ENCODE results near the gene TMEM204.
A peak's percentile ranks its signal among the peaks of the same experiment; 100 is the strongest.
"Not testable (repeated sequence)": the region's sequence is repeated elsewhere in the genome, so short reads cannot be mapped to it uniquely, and the experiment has no call there.

Gene TMEM204

GRCh38 chr16:1567988-1568387 lies 34.5 kb downstream of the TMEM204 start:
- H3K27me3 Mint-ChIP-seq: no peaks in the 10 kb centered on the region
- H3K4me1 Mint-ChIP-seq: no peaks in the 10 kb centered on the region
- no peak overlapping the region for H3K4me3 Mint-ChIP-seq
- no peak overlapping the region for H3K27ac Mint-ChIP-seq
- no peaks in the 10 kb centered on the region for H3K9me3 Mint-ChIP-seq
- no peak for DNase-seq
- ATAC-seq: no peak

- H3K9me3 Mint-ChIP-seq: peaks cover 5 to 7% of the 10 kb centered on the region in 2 donors
- H3K27ac Mint-ChIP-seq: no peak overlapping the region
These were observed 37.7 kb downstream of the TMEM204 start for GRCh38 chr16:1571012-1571671.

GRCh38 chr16:1572673-1573072 lies 39.2 kb downstream of the TMEM204 start:
- no peak for ATAC-seq
- Mint-ChIP-seq H3K27ac (no peak overlapping the region), H3K9me3 (peaks cover 5 to 7% of the 10 kb centered on the region in 2 donors), H3K27me3 (no peaks in the 10 kb centered on the region), H3K4me1 (no peaks in the 10 kb centered on the region), H3K4me3 (no peak overlapping the region)
- no peak for DNase-seq

More at GRCh38 chr16:1571012-1571671, 37.7 kb downstream of the TMEM204 start:
- Mint-ChIP-seq H3K4me1 (no peaks in the 10 kb centered on the region), H3K4me3 (no peak overlapping the region), H3K27me3 (no peaks in the 10 kb centered on the region)
- DNase-seq (no peak), ATAC-seq (no peak)

- Mint-ChIP-seq H3K4me3 (no peak overlapping the region), H3K27ac (no peak overlapping the region), H3K27me3 (no peaks in the 10 kb centered on the region), H3K4me1 (no peaks in the 10 kb centered on the region), H3K9me3 (peaks cover 5 to 7% of the 10 kb centered on the region in 2 donors)
- DNase-seq (no peak), ATAC-seq (no peak)
These were observed 39.8 kb downstream of the TMEM204 start for GRCh38 chr16:1573301-1573700.

- peaks cover 5 to 7% of the 10 kb centered on the region in 2 donors for H3K9me3 Mint-ChIP-seq
- no peak for ATAC-seq
- peak overlapping the region in 1 of 2 donors; percentile 54 for H3K4me3 Mint-ChIP-seq
These were observed 42.1 kb downstream of the TMEM204 start for GRCh38 chr16:1575578-1575977.

GRCh38 chr16:1579214-1579613 lies 45.7 kb downstream of the TMEM204 start:
- Mint-ChIP-seq H3K9me3 (peaks cover 5 to 7% of the 10 kb centered on the region in 2 donors), H3K4me1 (no peaks in the 10 kb centered on the region), H3K27ac (no peak overlapping the region), H3K27me3 (no peaks in the 10 kb centered on the region), H3K4me3 (no peak overlapping the region)
- DNase-seq: no peak
- no peak for ATAC-seq

More at GRCh38 chr16:1575578-1575977, 42.1 kb downstream of the TMEM204 start:
- no peaks in the 10 kb centered on the region for H3K27me3 Mint-ChIP-seq
- H3K27ac Mint-ChIP-seq: no peak overlapping the region
- DNase-seq: no peak
- no peaks in the 10 kb centered on the region for H3K4me1 Mint-ChIP-seq

GRCh38 chr16:1580256-1580655 lies 46.8 kb downstream of the TMEM204 start:
- H3K4me1 Mint-ChIP-seq: no peaks in the 10 kb centered on the region
- no peak for ATAC-seq
- no peak overlapping the region for H3K4me3 Mint-ChIP-seq
- no peaks in the 10 kb centered on the region for H3K27me3 Mint-ChIP-seq
- DNase-seq: no peak
- peaks cover 5 to 7% of the 10 kb centered on the region in 2 donors for H3K9me3 Mint-ChIP-seq
- peak overlapping the region in 1 of 2 donors; percentile 54 for H3K27ac Mint-ChIP-seq

- H3K27me3 Mint-ChIP-seq: no peaks in the 10 kb centered on the region
- H3K27ac Mint-ChIP-seq: no peak overlapping the region
- H3K4me3 Mint-ChIP-seq: no peak overlapping the region
- DNase-seq (no peak), ATAC-seq (no peak)
- H3K4me1 Mint-ChIP-seq: no peaks in the 10 kb centered on the region
- peaks cover 0 to under 1% of the 10 kb centered on the region in 2 donors for H3K9me3 Mint-ChIP-seq
These were observed 47.5 kb downstream of the TMEM204 start for GRCh38 chr16:1580956-1581355.

- Mint-ChIP-seq H3K4me1 (no peaks in the 10 kb centered on the region), H3K27ac (peak overlapping the region in 1 of 2 donors; percentile 12)
These were observed 48.3 kb downstream of the TMEM204 start for GRCh38 chr16:1581804-1582203.

GRCh38 chr16:1583180-1583579 lies 49.7 kb downstream of the TMEM204 start:
- no peaks in the 10 kb centered on the region for H3K4me1 Mint-ChIP-seq
- H3K4me3 Mint-ChIP-seq: no peak overlapping the region
- no peaks in the 10 kb centered on the region for H3K27me3 Mint-ChIP-seq
- no peaks in the 10 kb centered on the region for H3K9me3 Mint-ChIP-seq
- DNase-seq (no peak), ATAC-seq (no peak)
- H3K27ac Mint-ChIP-seq: no peak overlapping the region

More at GRCh38 chr16:1581804-1582203, 48.3 kb downstream of the TMEM204 start:
- no peak overlapping the region for H3K4me3 Mint-ChIP-seq
- no peak for ATAC-seq
- no peaks in the 10 kb centered on the region for H3K9me3 Mint-ChIP-seq
- H3K27me3 Mint-ChIP-seq: no peaks in the 10 kb centered on the region
- no peak for DNase-seq

GRCh38 chr16:1584926-1585484 lies 51.5 kb downstream of the TMEM204 start:
- no peak for ATAC-seq
- Mint-ChIP-seq H3K9me3 (no peaks in the 10 kb centered on the region), H3K27ac (no peak overlapping the region), H3K4me3 (no peak overlapping the region), H3K27me3 (no peaks in the 10 kb centered on the region), H3K4me1 (no peaks in the 10 kb centered on the region)
- DNase-seq: no peak

GRCh38 chr16:1590366-1590765 lies 56.9 kb downstream of the TMEM204 start:
- peaks cover 7% of the 10 kb centered on the region for H3K4me1 Mint-ChIP-seq
- no peak for ATAC-seq
- H3K4me3 Mint-ChIP-seq: no peak overlapping the region
- no peak overlapping the region for H3K27ac Mint-ChIP-seq
- no peaks in the 10 kb centered on the region for H3K27me3 Mint-ChIP-seq
- no peak for DNase-seq
- no peaks in the 10 kb centered on the region for H3K9me3 Mint-ChIP-seq

- ATAC-seq: no peak
- no peaks in the 10 kb centered on the region for H3K9me3 Mint-ChIP-seq
These were observed 57.7 kb downstream of the TMEM204 start for GRCh38 chr16:1590930-1591705.

GRCh38 chr16:1592446-1592845 lies 59.0 kb downstream of the TMEM204 start:
- Mint-ChIP-seq H3K4me1 (peaks cover 7% of the 10 kb centered on the region), H3K27me3 (no peaks in the 10 kb centered on the region), H3K4me3 (no peak overlapping the region), H3K9me3 (no peaks in the 10 kb centered on the region), H3K27ac (no peak overlapping the region)
- ATAC-seq (no peak), DNase-seq (no peak)

More at GRCh38 chr16:1590930-1591705, 57.7 kb downstream of the TMEM204 start:
- no peaks in the 10 kb centered on the region for H3K27me3 Mint-ChIP-seq
- no peak overlapping the region for H3K4me3 Mint-ChIP-seq
- no peak overlapping the region for H3K27ac Mint-ChIP-seq
- no peak for DNase-seq
- peaks cover 7% of the 10 kb centered on the region for H3K4me1 Mint-ChIP-seq

GRCh38 chr16:1595511-1595910 lies 62.0 kb downstream of the TMEM204 start:
- ATAC-seq, H3K27ac Mint-ChIP-seq, H3K27me3 Mint-ChIP-seq, H3K4me1 Mint-ChIP-seq, H3K4me3 Mint-ChIP-seq, DNase-seq, H3K9me3 Mint-ChIP-seq: not testable (repeated sequence)

- H3K4me3 Mint-ChIP-seq: no peak overlapping the region
- no peaks in the 10 kb centered on the region for H3K27me3 Mint-ChIP-seq
- H3K4me1 Mint-ChIP-seq: peaks cover under 1% of the 10 kb centered on the region
- ATAC-seq (no peak), DNase-seq (no peak)
- H3K27ac Mint-ChIP-seq: no peak overlapping the region
- no peaks in the 10 kb centered on the region for H3K9me3 Mint-ChIP-seq
These were observed 63.0 kb downstream of the TMEM204 start for GRCh38 chr16:1596516-1596915.

Data from stimulated activated naive CD8-positive, alpha-beta T cell treated with anti-CD3 and anti-CD28 coated beads, Interleukin-15, amount 100 ng/mL, for 72 hours (primary cell).